GM19455 (cell line): ENCODE data around the gene SF3B3.
"Not testable (repeated sequence)": the region's sequence is repeated elsewhere in the genome, so short reads cannot be mapped to it uniquely, and the experiment has no call there.

Source experiments
- ATAC-seq: cut with Tn5 transposase; IDR thresholded peaks from one replicate; pipeline ENCODE4 v1.9.1; 2021; ENCODE audit not compliant: unreplicated experiment

Gene SF3B3

DNA sequence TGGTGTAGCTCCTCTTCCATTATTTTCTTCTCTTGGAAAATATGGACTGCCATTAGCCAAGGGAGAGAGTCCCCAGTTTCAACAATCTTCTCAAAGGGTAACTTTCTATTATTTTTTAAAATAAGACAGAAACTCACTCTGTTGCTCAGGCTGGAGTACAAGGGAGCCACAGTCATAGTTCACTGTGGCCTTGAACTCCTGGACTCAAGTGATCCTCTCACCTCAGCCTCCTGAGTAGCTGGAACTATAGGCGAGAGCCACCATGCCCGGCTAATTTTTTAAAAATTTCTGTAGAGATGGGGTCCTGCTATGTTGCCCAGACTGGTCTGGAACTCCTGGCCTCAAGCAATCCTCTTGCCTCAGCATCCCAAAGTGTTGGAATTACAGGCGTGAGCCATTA, 13.4 kb upstream of the SF3B3 start:
- no peak for ATAC-seq

DNA sequence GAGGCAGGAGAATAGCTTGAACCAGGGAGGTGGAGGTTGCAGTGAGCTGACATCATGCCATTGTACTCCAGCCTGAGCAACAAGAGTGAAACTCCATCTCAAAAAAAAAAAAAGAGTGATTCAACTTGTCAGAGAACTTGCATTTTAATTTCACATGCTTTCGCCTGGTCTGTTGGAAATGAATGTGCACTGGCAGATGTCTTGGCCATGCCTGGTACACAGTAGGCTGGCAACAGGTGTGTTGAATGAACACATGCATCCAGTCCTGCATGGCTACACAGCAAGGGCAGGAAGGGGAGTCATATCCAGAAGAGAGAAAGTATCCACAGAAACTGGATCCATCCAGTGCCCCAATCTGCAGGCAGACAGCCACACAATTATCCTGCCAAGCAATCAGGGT, 11.8 kb upstream of the SF3B3 start:
- no peak for ATAC-seq

DNA sequence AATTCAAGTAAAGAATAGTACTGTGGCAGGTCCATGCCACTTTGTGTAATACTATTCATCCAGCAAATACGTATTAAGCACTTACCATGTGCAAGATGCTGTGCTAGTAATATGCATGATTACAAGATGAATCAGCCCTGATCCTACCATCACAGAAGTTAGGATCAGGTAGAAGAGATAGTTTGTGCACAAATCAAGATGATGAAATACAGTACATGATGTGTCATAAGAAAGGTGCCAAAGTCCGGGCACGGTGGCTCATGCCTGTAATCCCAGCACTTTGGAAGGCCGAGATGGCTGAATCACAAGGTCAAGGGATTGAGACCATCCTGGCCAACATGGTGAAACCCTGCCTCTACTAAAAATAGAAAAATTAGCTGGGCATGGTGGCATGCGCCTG, 11.2 kb upstream of the SF3B3 start:
- no peak for ATAC-seq

DNA sequence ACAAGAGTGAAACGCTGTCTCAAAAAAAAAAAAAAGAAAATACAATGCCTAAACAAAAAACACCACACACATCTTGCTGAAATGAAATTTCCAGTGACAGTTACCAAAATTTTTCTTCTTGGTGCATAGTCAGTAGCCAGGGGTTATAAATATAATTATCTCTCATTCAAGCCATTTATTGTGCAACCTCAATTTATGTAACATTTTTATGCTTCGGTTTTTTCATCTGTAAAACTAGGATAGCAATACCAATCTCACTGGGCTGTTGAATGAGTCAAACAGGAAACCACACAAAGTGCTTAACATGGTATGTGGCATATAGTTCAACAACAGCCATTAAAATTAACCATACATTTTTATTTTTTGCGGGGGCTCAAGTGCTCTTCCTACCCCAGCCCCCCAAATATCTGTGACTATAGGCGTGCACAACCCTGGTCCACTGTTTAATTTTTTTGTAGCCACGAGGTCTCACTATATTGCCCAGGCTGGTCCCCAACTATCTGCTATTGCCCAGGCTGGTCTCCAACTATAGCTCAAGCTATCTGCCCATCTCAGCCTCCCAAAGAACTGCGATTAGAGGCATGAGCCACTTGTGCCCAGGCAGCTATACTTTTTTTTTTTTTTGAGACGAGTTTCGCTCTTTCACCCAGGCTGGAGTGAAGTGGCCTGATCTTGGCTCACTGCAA, 2.9 kb upstream of the SF3B3 start:
- no peak for ATAC-seq

DNA sequence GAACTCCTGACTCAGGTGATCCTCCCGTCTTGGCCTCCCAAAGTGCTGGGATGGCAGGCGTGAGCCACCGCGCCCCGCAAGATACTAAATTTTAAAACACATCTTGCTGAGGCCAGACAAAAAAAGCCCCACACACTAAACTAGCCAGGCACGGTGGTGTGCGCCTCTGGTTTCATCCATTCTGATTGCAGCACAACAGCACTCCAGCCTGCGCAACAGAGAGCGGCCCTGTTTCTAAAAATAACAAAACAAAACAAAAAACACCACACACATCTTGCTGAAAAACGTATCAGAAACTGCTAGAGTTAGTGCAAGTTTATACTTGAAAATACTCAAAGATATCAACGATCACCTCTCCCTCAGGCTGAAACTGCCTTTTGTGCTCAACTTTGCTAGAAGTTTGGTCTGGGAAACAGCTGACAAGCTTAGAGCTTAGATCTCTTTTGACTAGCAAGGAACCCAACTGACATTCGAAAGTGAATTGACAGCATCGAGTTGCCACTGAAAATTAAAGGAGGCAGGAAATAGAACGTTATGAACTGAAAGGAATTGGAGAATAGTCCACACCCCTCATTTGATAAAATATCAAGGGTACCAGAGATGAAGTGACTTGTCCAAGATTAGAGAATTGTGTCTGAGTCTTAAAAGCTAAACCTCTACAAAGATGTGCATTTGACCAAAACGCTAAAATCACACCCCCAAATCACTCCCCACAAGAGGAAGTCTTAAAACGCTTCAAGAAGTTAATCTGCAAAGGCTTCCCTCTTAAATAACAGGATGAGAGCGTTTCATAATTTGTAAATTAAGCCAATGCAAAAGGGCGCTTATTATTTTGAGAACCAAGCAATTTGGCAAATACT, 1.2 kb upstream of the SF3B3 start:
- ATAC-seq: no peak

DNA sequence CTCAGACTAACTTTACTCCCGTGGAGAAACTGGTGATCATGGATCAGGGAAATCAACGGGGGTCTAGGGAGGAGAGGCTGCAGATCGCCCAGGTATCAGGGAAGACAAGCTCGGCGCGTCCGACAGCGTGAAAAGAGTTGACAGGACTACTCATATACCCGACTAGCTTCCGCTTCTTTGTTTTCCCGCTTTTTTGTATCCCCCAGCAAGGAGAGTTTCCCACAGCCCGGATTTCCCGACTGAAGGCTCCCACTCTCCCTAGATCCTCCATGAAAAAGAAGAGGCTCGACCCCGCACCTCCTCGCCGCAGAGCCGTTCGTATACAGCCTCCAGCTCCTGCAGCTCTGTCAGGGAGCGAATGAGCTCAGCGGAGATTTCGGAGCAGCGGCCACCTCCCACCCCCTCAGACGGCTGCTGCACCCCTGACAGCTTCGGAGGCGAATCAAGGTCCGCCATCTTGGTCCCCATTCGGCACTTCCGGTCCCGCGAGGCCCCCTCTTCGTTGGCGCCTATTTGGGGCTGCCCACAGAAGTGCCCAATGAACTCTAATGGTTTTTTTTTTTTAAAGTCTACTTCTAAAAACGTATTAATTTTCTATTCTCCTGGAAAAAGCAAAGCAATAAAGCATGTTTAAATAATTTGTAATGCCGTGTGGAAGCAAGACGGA, 407 bp upstream of the SF3B3 start, which contains the start of gene COG4:
Gene COG4 (minus strand): TSS at position 479 of the 667 bp plus-strand sequence. CDS start 11 bp downstream, at position 468.
- peak; percentile 45 for ATAC-seq

DNA sequence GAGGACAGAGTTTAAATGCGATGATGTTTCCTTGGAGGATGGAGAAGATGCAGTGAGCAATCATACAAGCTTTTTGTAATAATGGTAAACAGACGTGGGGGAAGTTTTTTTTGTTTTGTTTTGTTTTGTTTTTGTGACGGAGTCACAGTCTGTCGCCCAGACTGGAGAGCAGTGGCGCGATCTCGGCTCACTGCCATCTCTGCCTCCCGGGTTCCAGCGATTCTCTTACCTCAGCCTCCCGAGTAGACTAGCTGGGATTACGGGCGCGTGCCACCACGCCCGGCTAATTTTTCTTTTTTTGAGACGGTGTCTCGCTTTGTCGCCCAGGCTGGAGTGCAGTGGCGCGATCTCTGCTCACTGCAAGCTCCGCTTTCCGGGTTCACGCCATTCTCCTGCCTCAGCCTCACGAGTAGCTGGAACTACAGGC, 796 bp downstream of the SF3B3 start:
- ATAC-seq: not testable (repeated sequence)

DNA sequence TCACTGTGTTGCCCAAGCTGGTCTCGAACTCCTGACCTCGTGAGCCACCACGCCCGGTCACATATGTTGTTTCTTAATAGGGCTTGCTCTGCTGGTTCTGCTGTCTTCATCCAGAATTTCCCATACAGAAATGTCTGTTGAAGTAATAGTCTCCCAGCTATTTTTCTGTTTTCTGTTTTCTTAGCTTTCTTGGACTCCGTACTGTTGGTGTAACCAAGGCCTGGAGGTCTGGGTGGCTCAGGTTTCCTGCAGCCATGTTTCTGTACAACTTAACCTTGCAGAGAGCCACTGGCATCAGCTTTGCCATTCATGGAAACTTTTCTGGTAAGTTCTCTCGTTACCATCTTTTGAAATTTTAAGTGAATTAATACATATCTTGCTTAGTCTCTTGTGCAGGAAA, 2.8 kb downstream of the SF3B3 start:
- no peak for ATAC-seq

DNA sequence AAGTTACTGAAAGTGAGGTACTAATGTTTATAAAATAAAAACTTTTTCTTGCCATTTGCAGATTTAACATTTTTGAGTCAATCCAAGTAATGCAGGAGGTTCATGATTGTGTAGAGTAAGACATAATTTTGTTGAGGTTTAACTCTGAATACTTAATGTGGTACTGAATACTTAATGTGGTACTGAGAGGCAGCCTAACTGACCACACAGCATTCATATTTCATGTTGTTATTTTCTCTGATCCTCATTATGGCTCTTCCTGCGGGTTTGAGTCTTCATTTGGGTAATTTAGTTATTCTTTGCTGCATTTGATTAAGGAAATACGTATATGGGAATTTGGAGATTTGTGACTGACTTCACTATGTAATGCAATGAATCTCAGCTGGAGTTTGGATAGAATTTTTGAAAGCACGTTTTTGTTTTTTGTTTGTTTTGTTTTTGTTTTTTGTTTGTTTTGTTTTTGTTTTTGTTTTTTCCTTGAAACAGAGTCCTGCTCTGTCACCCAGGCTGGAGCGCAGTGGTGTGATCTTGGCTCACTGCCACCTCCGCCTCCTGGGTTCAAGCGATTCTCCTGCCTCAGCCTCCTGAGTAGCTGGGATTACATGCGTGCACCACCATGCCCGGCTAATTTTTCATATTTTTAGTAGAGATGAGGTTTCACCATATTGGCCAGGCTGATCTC, 3.8 kb downstream of the SF3B3 start:
- no peak for ATAC-seq

DNA sequence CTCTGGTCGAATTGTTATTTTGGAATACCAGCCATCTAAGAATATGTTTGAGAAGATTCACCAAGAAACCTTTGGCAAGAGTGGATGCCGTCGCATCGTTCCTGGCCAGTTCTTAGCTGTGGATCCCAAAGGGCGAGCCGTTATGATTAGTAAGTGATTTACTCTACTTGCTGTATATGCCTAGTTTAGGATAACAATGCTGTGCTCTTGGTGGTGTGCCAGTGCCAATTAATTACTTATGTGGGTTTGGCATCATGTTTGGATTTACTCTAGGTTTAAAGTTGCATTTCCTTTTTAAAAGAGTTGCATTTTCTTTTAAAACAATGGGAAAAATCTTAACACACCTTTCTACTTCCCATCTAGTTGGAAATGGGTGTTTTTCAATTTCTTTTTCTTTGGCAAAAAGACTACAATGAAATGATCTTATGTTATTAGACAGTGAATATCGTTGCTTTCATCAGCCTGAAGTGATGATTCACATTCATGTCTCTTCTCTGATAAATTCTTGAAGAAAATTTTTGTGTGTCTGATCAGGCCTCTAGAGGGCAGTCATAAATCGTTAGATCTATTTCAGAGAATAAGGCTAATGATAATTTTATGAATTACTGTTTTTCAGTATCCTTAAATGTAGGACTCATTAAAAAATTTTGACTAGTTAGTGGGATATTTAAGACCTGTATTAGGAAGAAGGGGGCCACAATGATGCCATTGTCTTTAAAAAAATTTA, 5.6 kb downstream of the SF3B3 start:
- ATAC-seq: no peak

DNA sequence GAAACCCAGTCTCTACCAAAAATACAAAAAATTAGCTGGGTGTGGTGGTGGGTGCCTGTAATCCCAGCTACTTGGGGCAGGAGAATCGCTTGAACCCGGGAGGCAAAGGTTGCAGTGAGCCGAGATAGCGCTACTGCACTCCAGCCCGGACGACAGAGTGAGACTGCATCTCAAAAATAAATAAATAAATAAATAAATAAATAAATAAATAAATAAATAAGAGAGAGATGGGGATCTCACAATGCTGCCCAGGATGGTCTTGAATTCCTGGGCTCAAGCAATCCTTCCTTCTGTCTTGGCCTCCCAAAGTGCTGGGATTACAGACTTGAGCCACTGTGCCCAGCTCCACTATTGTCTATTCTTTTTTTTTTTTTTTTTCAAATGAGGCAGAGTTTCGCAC, 6.3 kb downstream of the SF3B3 start:
- ATAC-seq: not testable (repeated sequence)

DNA sequence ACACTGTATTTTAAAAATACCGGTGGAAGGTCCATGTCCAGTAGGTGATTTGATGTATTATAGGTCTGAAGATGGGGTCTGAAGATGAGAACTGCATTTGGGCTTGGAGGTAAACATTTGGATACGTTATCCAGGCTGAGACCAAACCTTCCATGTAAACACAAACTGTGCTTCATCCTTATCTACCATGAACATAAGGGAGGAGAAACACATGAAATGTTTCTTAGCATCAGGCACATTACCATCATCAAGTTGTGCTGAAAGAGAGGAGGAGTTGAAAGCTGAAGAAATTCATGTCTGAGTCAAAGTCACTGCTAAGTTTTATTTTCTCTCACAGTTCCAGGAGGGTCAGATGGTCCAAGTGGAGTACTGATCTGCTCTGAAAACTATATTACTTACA, 11.4 kb downstream of the SF3B3 start:
- no peak for ATAC-seq

DNA sequence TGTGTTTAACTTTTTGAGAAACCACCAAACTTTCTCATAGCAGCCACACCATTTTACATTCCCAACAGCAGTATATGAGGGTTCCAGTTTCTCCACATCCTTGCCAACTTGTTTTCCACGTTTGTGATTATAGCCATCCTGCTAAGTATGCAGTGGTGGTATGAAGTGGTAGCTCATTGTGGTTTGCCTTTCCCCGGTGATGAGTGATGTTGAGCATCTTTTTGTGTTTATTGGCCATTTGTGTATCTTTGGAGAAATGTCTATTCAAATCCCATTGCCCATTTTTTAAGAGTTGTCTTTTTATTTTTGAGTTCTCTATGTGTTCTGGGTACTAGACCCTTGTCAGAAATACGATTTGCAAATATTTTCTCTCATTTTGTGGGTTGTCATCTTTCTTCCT, 17.4 kb downstream of the SF3B3 start:
- ATAC-seq: no peak

DNA sequence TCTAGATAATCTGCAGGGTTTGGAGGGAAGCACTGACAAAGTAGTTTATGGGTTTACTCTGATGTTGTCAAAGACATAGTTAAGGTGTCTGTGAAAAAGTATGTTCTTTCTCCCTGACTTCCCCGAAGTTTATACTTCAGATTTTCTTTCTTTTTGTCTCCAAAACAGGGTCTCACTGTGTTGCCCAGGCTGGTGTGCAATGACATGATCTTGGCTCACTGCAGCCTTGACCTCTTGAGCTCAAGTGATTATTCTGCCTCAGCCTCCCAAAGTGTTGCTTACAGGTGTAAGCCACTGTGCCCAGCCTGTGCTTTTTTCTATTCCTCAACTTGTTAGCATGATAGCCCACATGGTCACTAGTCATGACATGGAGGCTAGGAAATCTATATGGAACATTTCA, 20.9 kb downstream of the SF3B3 start:
- no peak for ATAC-seq

DNA sequence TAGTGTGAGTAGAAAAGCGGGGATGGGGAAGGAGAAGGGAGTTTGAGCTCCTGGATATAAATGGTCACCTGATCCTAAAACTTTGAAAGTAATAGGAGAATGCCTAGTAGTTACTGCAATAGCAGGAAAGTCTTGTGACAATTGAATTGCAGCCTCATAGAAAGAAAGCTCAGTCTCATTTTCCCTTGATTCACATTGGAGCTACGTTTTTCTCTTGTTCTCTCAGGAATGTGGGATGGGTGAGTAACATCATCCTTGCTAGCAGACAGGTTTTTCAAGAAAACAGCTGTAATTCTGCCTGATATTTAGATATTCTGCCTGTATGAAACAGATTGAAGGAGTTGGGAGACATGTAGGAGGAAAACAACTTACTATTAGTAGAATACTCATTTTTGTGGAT, 25.3 kb downstream of the SF3B3 start:
- ATAC-seq: no peak

DNA sequence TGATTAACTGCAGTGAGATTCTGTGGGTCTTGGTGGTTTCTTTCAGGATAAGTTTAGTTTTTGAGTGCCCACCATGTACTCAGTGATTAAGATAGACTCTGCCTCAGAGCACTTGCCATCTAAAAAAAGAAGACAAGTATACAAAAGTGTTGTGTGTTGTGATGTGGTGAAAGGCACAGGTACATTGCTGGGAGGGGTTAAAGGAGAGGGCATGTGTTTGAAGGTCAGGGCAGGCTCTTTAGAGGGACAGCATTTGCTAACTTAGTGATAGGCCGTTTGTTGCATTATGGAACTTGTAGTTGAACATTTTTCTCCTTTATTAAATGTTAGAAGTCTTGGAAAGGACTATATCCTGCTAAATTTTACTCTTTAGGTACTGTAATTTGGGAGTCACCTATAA, 26.5 kb downstream of the SF3B3 start:
- no peak for ATAC-seq

DNA sequence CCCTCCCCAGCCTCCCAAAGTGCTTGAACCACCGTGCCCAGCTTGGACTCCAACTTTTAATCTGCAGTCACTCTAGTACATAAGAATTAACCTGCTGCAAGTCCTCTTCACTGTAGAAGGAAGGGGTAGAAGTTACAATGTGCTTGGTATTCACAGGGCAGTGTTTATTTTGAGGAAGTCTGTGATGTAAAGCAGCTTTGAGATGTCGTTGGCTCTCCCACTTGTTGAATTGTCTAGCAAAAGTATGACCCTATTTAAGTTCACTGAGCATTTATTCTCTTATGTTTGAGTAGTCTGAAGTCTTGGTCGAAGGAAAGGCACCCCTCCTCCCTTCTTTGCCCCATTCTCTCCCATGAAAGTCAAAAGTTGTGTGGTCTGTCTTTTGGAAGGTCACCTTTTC, 28.2 kb downstream of the SF3B3 start:
- no peak for ATAC-seq

DNA sequence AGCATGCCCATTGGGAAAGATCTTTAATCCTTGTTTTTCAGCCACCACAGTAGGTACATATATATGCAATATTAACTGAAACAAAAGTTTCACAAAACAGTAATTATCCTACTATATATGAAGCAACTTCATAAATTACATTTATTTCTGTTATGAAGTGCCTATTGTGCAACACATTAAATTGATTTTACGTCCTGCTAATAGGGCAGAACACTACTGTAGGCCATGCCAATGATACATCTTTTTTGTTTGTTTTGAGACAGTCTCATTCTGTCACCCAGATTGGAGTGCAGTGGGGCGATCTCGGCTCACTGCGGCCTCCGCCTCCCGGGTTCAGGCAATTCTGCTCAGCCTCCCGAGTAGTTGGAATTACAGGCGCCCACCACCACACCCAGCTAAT, 29.1 kb downstream of the SF3B3 start:
- ATAC-seq: no peak

DNA sequence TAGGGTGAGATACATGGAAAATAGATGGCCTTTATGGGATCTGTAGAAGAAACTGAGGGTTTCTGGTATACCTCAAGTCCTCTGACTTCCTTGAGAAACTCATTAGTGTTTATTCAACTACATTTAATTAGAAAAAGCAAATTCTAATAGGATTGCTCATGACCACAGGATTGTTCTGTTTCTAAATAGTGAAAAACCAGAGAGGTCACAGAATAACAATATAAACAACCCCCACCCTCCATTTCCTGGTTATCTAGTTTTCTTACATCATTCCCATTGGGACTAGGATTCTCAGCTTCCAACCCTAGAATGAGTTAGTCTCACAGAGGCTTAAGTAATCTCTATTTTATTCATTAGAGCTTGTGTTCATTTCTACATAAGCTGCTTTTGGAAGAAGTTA, 30.0 kb downstream of the SF3B3 start:
- ATAC-seq: no peak

DNA sequence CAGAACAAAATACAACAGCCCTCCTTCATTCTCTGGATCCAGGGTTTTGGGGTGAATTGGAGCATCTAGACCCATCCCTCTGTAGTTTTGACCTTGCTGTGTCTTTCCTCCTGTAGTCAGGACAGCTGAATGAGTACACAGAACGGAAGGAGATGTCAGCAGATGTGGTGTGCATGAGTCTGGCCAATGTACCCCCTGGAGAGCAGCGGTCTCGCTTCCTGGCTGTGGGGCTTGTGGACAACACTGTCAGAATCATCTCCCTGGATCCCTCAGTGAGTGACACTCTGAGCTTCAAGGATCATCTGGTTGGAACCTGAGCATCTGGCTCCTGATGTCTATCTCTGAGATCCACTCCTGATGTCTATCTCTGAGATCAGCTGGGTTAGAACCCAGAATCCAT, 32.4 kb downstream of the SF3B3 start:
- ATAC-seq: no peak

DNA sequence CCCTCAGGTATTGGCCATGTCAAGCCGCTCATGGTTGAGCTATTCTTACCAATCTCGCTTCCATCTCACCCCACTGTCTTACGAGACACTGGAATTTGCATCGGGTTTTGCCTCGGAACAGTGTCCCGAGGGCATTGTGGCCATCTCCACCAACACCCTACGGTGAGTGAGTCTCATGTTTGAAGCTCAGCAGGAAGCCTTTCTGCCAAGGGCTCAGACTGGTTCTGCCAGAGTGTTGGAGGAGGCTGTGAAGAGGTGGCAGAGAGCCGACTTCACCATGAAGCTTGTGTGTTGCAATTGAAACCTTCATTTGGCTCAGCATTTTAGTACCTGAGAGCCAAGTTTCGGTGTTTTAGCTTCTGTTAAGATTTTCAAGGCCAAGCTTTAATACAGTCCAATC, 38.0 kb downstream of the SF3B3 start:
- no peak for ATAC-seq
